Measurements from ENCODE around the gene PIK3R6. TPM values are rescaled to one million over a fixed set of nuclear protein-coding genes. Genes with fewer than 3 reads are reported as not detected.
"Not testable (repeated sequence)": the region's sequence is repeated elsewhere in the genome, so short reads cannot be mapped to it uniquely, and the experiment has no call there.

PIK3R6 gene
- total RNA-seq, 2 experiments from 2014 or later: 6.2 to 7.1 TPM

GRCh38 chr17:8868092-8868491 lies 618 bp upstream of the PIK3R6 start:
- POLR2A ChIA-PET: no interaction called here
- Mint-ChIP-seq H3K36me3 (ENCODE audit: low read depth) (peaks cover 5% of the 10 kb centered on the region), H3K4me3 (peak overlapping the region; percentile 90), H3K9me3 (no peaks in the 10 kb centered on the region), H3K4me1 (peaks cover 34% of the 10 kb centered on the region), H3K27me3 (no peaks in the 10 kb centered on the region), H3K27ac (peak overlapping the region; percentile 89)
- DNase-seq: no peak
- CTCF ChIA-PET: interaction anchor here (1.2 to 1.5 kb wide), 3 partner anchors 10 to 28 kb away, joined by 3 to 4 read pairs (median 3); no protein-coding TSS in a partner anchor

GRCh38 chr17:8865811-8866210 lies 1.7 kb downstream of the PIK3R6 start:
- ChIA-PET CTCF (interaction anchor here (1.0 kb wide), 1 partner anchor 13 kb away, joined by 3 read pairs; no protein-coding TSS in a partner anchor), POLR2A (no interaction called here)
- Mint-ChIP-seq H3K9me3 (no peaks in the 10 kb centered on the region), H3K36me3 (ENCODE audit: low read depth) (peaks cover 12% of the 10 kb centered on the region), H3K4me3 (no peak overlapping the region), H3K4me1 (peaks cover 50% of the 10 kb centered on the region), H3K27me3 (no peaks in the 10 kb centered on the region), H3K27ac (no peak overlapping the region)
- DNase-seq: no peak

- H3K36me3 Mint-ChIP-seq (ENCODE audit: low read depth): peaks cover 12% of the 10 kb centered on the region
- H3K27me3 Mint-ChIP-seq: no peaks in the 10 kb centered on the region
- peaks cover 54% of the 10 kb centered on the region for H3K4me1 Mint-ChIP-seq
- DNase-seq: no peak
- no peak overlapping the region for H3K27ac Mint-ChIP-seq
- POLR2A ChIA-PET: no interaction called here
- CTCF ChIA-PET: interaction anchor here (0.6 to 1.0 kb wide), 2 partner anchors 13 to 355 kb away, joined by 3 to 4 read pairs; no protein-coding TSS in a partner anchor
- no peak overlapping the region for H3K4me3 Mint-ChIP-seq
- no peaks in the 10 kb centered on the region for H3K9me3 Mint-ChIP-seq
Observed at GRCh38 chr17:8865385-8865784, 2.1 kb downstream of the PIK3R6 start.

GRCh38 chr17:8862213-8863056 lies 5.0 kb downstream of the PIK3R6 start:
- Mint-ChIP-seq H3K4me1 (peaks cover 64% of the 10 kb centered on the region), H3K36me3 (ENCODE audit: low read depth) (peaks cover 12% of the 10 kb centered on the region), H3K4me3 (no peak overlapping the region), H3K27me3 (no peaks in the 10 kb centered on the region), H3K9me3 (no peaks in the 10 kb centered on the region), H3K27ac (peak overlapping the region; percentile 20)
- POLR2A ChIA-PET: interaction anchor here (0.6 kb wide), 1 partner anchor 540 kb away, joined by 3 read pairs; no protein-coding TSS in a partner anchor
- CTCF ChIA-PET: interaction anchor here (0.6 to 0.9 kb wide), 2 partner anchors 20 to 65 kb away, joined by 3 read pairs; no protein-coding TSS in a partner anchor
- no peak for DNase-seq

- Mint-ChIP-seq H3K4me1 (peaks cover 64% of the 10 kb centered on the region), H3K9me3 (no peaks in the 10 kb centered on the region), H3K27me3 (no peaks in the 10 kb centered on the region), H3K36me3 (ENCODE audit: low read depth) (peaks cover 10% of the 10 kb centered on the region), H3K4me3 (no peak overlapping the region), H3K27ac (peak overlapping the region; percentile 72)
- POLR2A ChIA-PET: interaction anchor here (0.6 kb wide), 1 partner anchor 539 kb away, joined by 3 read pairs; no protein-coding TSS in a partner anchor
- CTCF ChIA-PET: interaction anchor here (0.9 kb wide), 1 partner anchor 20 kb away, joined by 3 read pairs; no protein-coding TSS in a partner anchor
- no peak for DNase-seq
Observed at GRCh38 chr17:8861495-8862181, 5.8 kb downstream of the PIK3R6 start.

- POLR2A ChIA-PET: no interaction called here
- CTCF ChIA-PET: no interaction called here
Observed at GRCh38 chr17:8859804-8860430, 7.6 kb downstream of the PIK3R6 start.

GRCh38 chr17:8859027-8859803 lies 8.3 kb downstream of the PIK3R6 start:
- CTCF ChIA-PET: interaction anchor here (1.4 kb wide), 1 partner anchor 9 kb away, joined by 3 read pairs; no protein-coding TSS in a partner anchor
- Mint-ChIP-seq H3K4me1 (peaks cover 68% of the 10 kb centered on the region), H3K9me3 (no peaks in the 10 kb centered on the region), H3K27me3 (no peaks in the 10 kb centered on the region), H3K36me3 (ENCODE audit: low read depth) (peaks cover 10% of the 10 kb centered on the region), H3K4me3 (no peak overlapping the region), H3K27ac (peak overlapping the region; percentile 78)
- DNase-seq: no peak
- POLR2A ChIA-PET: no interaction called here

More at GRCh38 chr17:8859804-8860430, 7.6 kb downstream of the PIK3R6 start:
- H3K4me1 Mint-ChIP-seq: peaks cover 71% of the 10 kb centered on the region
- no peaks in the 10 kb centered on the region for H3K9me3 Mint-ChIP-seq
- H3K36me3 Mint-ChIP-seq (ENCODE audit: low read depth): peaks cover 10% of the 10 kb centered on the region
- H3K4me3 Mint-ChIP-seq: no peak overlapping the region
- H3K27me3 Mint-ChIP-seq: no peaks in the 10 kb centered on the region
- H3K27ac Mint-ChIP-seq: no peak overlapping the region
- no peak for DNase-seq

- Mint-ChIP-seq H3K4me1 (peaks cover 68% of the 10 kb centered on the region), H3K9me3 (no peaks in the 10 kb centered on the region), H3K4me3 (peak overlapping the region; percentile 66), H3K36me3 (ENCODE audit: low read depth) (peaks cover 8% of the 10 kb centered on the region), H3K27ac (peak overlapping the region; percentile 87), H3K27me3 (no peaks in the 10 kb centered on the region)
- ChIA-PET POLR2A (interaction anchor here (0.7 to 1.0 kb wide), 3 partner anchors 32 to 77 kb away, joined by 3 to 6 read pairs (median 3); no protein-coding TSS in a partner anchor), CTCF (interaction anchor here (0.6 to 1.4 kb wide), 8 partner anchors 10 to 118 kb away, joined by 3 to 4 read pairs (median 3); no protein-coding TSS in a partner anchor)
- DNase-seq: peak; percentile 63
Observed at GRCh38 chr17:8857919-8858318, 9.6 kb downstream of the PIK3R6 start.

- ChIA-PET POLR2A (no interaction called here), CTCF (interaction anchor here (0.6 to 0.9 kb wide), 2 partner anchors 29 to 117 kb away, joined by 3 read pairs; no protein-coding TSS in a partner anchor)
- Mint-ChIP-seq H3K27me3 (no peaks in the 10 kb centered on the region), H3K36me3 (ENCODE audit: low read depth) (peaks cover 2% of the 10 kb centered on the region), H3K27ac (peak overlapping the region; percentile 87), H3K9me3 (no peaks in the 10 kb centered on the region), H3K4me3 (peak overlapping the region; percentile 66), H3K4me1 (peaks cover 59% of the 10 kb centered on the region)
- DNase-seq: no peak
Observed at GRCh38 chr17:8856869-8857575, 10.5 kb downstream of the PIK3R6 start.

- H3K36me3 Mint-ChIP-seq (ENCODE audit: low read depth); H3K27ac Mint-ChIP-seq: not testable (repeated sequence)
- H3K4me1 Mint-ChIP-seq: peaks cover 51% of the 10 kb centered on the region
Observed at GRCh38 chr17:8856205-8856603, 11.3 kb downstream of the PIK3R6 start.

GRCh38 chr17:8855477-8856204 lies 11.8 kb downstream of the PIK3R6 start:
- CTCF ChIA-PET: no interaction called here
- POLR2A ChIA-PET: no interaction called here
- Mint-ChIP-seq H3K9me3 (no peaks in the 10 kb centered on the region), H3K36me3 (ENCODE audit: low read depth) (peaks cover 7% of the 10 kb centered on the region), H3K4me3 (no peak overlapping the region), H3K4me1 (peaks cover 45% of the 10 kb centered on the region), H3K27ac (no peak overlapping the region), H3K27me3 (no peaks in the 10 kb centered on the region)
- DNase-seq: no peak

More at GRCh38 chr17:8856205-8856603, 11.3 kb downstream of the PIK3R6 start:
- POLR2A ChIA-PET, H3K9me3 Mint-ChIP-seq, DNase-seq, CTCF ChIA-PET, H3K27me3 Mint-ChIP-seq, H3K4me3 Mint-ChIP-seq: not testable (repeated sequence)
